Hepatocyte (in vitro differentiated cells): ENCODE results near the gene STN1.

Source experiments
- CTCF ChIP-seq: fragments of 200-600 bp; sonication (generic); IDR thresholded peaks from 2 replicates; pipeline ENCODE4 v1.5.1; 2016; ENCODE audit warnings: antibody characterized with exemption, mild to moderate bottlenecking; ENCODE audit not compliant: poor library complexity
- EZH2phosphoT487 ChIP-seq: fragments of 200-600 bp; sonication (generic); IDR thresholded peaks from one replicate; pipeline ENCODE4 v1.6.1; 2018; ENCODE audit warnings: antibody characterized with exemption, mild to moderate bottlenecking, low read depth, moderate library complexity; ENCODE audit not compliant: unreplicated experiment, severe bottlenecking

- TF ChIP-seq CTCF (no peak), EZH2phosphoT487 (no peak)
Observed at GRCh38 chr10:103966671-103967447, 48.9 kb upstream of the STN1 start, which contains the start of gene SLK.
